ENCODE data around the gene STX16. TPM values are rescaled to one million over a fixed set of nuclear protein-coding genes. Genes with fewer than 3 reads are reported as not detected.

STX16 gene
- total RNA-seq, 4 donors from 2014 or later = 29.6 to 49.2 (median 32.8) TPM

GRCh38 chr20:58706150-58706892, 55.2 kb downstream of the STX16 start:
- no peak for DNase-seq
- H3K9me3 ChIP-seq = no peaks in the 10 kb centered on the region
- WGBS, 2 donors = 90 to 93% methylated on average over 5 to 19 of the region's 20 CpGs
- H3K27ac ChIP-seq = no peak overlapping the region
- TF ChIP-seq CTCF (IDR thresholded peaks at IDR 0.05) (no peak), POLR2A (IDR thresholded peaks at IDR 0.05) (no peak)
- H3K27me3 ChIP-seq = no peaks in the 10 kb centered on the region
- H3K4me1 ChIP-seq = no peaks in the 10 kb centered on the region
- no peak overlapping the region for H3K4me3 ChIP-seq
- intact Hi-C loops (cut with DNase I) = no loop called here
- peaks cover 7 to 82% (median 19%) of the 10 kb centered on the region in 3 donors for H3K36me3 ChIP-seq

GRCh38 chr20:58706975-58707681, 56.0 kb downstream of the STX16 start:
- intact Hi-C loops (cut with DNase I) = no loop called here
- TF ChIP-seq POLR2A (IDR thresholded peaks at IDR 0.05) (no peak), CTCF (IDR thresholded peaks at IDR 0.05) (no peak)
- no peak for DNase-seq
- Histone ChIP-seq H3K27ac (no peak overlapping the region), H3K4me3 (no peak overlapping the region), H3K9me3 (no peaks in the 10 kb centered on the region), H3K4me1 (no peaks in the 10 kb centered on the region), H3K36me3 (peaks cover 2 to 74% (median 16%) of the 10 kb centered on the region in 3 donors), H3K27me3 (no peaks in the 10 kb centered on the region)
- 92 to 100% methylated on average over 4 to 10 of the region's 23 CpGs for WGBS, 2 donors

DNA sequence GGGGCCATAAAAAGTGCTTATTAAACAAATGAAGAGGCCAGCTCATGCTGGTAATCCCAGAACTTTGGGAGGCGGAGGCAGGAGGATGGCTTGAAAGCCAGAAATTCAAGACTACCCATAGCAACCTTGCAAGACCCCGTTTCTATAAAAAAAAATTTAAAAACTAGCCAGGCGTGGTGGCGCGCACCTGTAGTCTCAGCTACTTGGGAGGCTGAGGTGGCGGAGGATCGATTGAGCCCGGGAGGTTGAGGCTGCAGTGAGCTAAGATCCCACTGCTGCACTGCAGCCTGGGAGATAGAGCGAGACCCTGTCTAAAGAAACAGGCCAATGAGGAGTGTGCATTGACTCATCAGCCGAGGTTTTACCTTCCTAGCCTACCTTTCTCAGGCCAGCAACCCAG, 56.7 kb downstream of the STX16 start:
- H3K27me3 ChIP-seq = no peaks in the 10 kb centered on the region
- H3K27ac ChIP-seq = no peak overlapping the region
- no peaks in the 10 kb centered on the region for H3K9me3 ChIP-seq
- DNase-seq = no peak
- H3K4me1 ChIP-seq = no peaks in the 10 kb centered on the region
- WGBS, 2 donors = 98 to 99% methylated on average over 9 to 10 of the region's 10 CpGs
- no peak for TF ChIP-seq POLR2A (IDR thresholded peaks at IDR 0.05)
- TF ChIP-seq CTCF (IDR thresholded peaks at IDR 0.05) = no peak
- peaks cover 0 to 68% (median 14%) of the 10 kb centered on the region in 3 donors for H3K36me3 ChIP-seq
- H3K4me3 ChIP-seq = no peak overlapping the region
- intact Hi-C loops (cut with DNase I) = no loop called here

- TF ChIP-seq POLR2A (IDR thresholded peaks at IDR 0.05) (no peak), CTCF (IDR thresholded peaks at IDR 0.05) (no peak)
- no peaks in the 10 kb centered on the region for H3K4me1 ChIP-seq
- no peak overlapping the region for H3K4me3 ChIP-seq
- H3K9me3 ChIP-seq = no peaks in the 10 kb centered on the region
- H3K27ac ChIP-seq = no peak overlapping the region
- peaks cover 0 to 68% (median 8%) of the 10 kb centered on the region in 3 donors for H3K36me3 ChIP-seq
- WGBS, 2 donors = 90 to 100% methylated on average over 1 to 2 of the region's 28 CpGs
- intact Hi-C loops (cut with DNase I) = no loop called here
- DNase-seq = no peak
- H3K27me3 ChIP-seq = no peaks in the 10 kb centered on the region
Measured at GRCh38 chr20:58708246-58708931, 57.3 kb downstream of the STX16 start.

All from esophagus squamous epithelium (tissue), 5 donors.